GM12892 (cell line): ENCODE data around the gene SPINK2.

Experiments
- POLR2A ChIP-seq: IDR thresholded peaks from 2 replicates; pipeline ENCODE4 v1.6.1; 2011; ENCODE audit warnings: low read depth, low read length, control low read depth
- TAF1 ChIP-seq: IDR thresholded peaks from 2 replicates; pipeline ENCODE4 v1.6.1; 2011; ENCODE audit warnings: low read depth, mild to moderate bottlenecking, control low read depth, low read length, borderline replicate concordance

DNA sequence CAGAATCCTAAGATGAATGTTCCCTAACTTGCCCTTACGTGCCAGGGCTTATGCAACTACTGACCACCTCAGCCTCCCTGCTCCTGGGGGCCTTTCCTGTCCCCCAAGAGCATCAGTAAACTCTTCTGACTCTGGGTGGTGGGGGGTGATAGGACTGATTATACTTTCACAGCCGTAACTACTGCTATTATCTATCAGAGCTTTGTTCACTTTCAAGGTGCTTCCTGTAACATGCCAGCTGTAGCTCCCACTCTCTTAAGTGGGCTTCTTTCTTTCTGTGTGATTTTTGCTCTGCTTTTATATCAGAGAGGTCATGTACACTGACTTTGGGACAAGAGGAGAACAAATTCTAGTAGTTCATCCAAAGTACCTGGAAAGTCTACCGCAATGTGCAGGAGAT is 25.3 kb downstream of the SPINK2 start:
- no peak for TF ChIP-seq TAF1
- TF ChIP-seq POLR2A: no peak
